ENCODE data around the gene SRPK1. TPM values are rescaled to one million over a fixed set of nuclear protein-coding genes. Genes with fewer than 3 reads are reported as not detected.

The SRPK1 gene
- total and polyA plus RNA-seq, 8 donors: 34.1 to 47.0 (median 39.5) TPM

DNA sequence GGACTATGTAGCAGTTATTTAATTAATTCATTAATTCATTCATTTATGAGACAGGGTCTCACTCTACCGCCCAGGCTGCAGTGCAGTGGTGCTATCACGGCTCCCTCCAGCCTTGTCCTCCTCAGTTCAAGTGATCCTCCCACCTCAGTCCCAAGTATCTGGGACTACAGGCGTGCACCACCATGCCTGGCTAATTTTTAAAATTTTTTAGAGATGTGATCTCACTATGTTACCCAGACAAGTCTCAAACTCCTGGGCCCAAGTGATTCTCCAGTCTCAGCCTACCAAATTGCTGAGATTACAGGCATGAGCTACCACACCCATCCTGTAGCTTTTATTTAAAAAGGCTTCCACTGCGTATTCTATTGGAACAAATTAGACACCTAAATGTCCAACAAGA lies 23.4 kb downstream of the SRPK1 start:
- Histone ChIP-seq H3K4me3 (no peak overlapping the region), H3K27ac (no peak overlapping the region), H3K9me3 (no peaks in the 10 kb centered on the region), H3K4me1 (no peaks in the 10 kb centered on the region), H3K27me3 (no peaks in the 10 kb centered on the region), H3K36me3 (peaks cover 0 to 2% of the 10 kb centered on the region in 2 donors)
- ATAC-seq: no peak
- TF ChIP-seq, protein P1, sequence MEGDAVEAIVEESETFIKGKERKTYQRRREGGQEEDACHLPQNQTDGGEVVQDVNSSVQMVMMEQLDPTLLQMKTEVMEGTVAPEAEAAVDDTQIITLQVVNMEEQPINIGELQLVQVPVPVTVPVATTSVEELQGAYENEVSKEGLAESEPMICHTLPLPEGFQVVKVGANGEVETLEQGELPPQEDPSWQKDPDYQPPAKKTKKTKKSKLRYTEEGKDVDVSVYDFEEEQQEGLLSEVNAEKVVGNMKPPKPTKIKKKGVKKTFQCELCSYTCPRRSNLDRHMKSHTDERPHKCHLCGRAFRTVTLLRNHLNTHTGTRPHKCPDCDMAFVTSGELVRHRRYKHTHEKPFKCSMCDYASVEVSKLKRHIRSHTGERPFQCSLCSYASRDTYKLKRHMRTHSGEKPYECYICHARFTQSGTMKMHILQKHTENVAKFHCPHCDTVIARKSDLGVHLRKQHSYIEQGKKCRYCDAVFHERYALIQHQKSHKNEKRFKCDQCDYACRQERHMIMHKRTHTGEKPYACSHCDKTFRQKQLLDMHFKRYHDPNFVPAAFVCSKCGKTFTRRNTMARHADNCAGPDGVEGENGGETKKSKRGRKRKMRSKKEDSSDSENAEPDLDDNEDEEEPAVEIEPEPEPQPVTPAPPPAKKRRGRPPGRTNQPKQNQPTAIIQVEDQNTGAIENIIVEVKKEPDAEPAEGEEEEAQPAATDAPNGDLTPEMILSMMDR (IDR thresholded peaks at IDR 0.05): no peak
- no peak for DNase-seq
- intact Hi-C loops (cut with DNase I): no loop called here

DNA sequence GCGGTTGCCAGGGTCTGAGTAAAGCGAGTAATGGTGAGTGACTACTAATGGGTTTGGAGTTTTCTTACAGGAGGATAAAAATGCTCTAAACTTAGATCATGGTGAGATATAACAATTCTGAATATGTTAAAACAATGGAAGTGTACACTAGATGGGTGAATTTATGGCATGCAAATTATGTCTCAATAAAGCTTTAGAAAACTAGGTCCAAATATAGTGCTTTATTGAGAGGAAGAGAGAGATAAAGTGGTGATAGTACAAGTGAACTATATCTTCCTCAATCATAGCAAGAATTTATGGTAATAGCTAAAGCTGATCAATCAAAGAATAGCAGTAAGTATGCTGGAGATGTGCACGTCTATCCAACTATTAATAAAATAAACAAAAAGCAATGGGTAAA lies 23.9 kb downstream of the SRPK1 start:
- H3K27ac ChIP-seq: no peak overlapping the region
- no peaks in the 10 kb centered on the region for H3K4me1 ChIP-seq
- ATAC-seq: no peak
- no peak for DNase-seq
- no peak overlapping the region for H3K4me3 ChIP-seq
- TF ChIP-seq, protein P1 (IDR thresholded peaks at IDR 0.05): no peak
- intact Hi-C loops (cut with DNase I): no loop called here
- H3K27me3 ChIP-seq: no peaks in the 10 kb centered on the region
- peaks cover 0 to 2% of the 10 kb centered on the region in 2 donors for H3K36me3 ChIP-seq
- no peaks in the 10 kb centered on the region for H3K9me3 ChIP-seq

DNA sequence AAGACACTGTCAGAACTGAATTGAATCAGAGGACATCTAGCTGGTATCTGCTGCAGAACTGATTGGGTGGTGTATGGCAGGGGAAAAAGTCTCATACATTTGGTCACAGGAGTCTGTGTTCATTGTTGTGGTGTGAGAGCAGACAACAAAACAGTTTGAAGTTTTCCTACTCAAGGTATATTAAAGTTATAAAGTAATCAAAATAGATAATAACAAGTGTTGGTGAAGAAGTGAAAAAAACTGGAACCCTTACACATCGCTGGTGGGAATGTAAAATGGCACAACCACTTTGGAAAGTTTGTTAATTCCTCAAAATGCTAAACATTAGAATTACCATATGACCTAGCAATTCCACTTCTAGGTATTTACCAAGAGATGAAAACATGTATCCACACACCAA lies 24.7 kb downstream of the SRPK1 start:
- no peak for DNase-seq
- no peaks in the 10 kb centered on the region for H3K27me3 ChIP-seq
- no peaks in the 10 kb centered on the region for H3K4me1 ChIP-seq
- no peak overlapping the region for H3K27ac ChIP-seq
- intact Hi-C loops (cut with DNase I): no loop called here
- peaks cover 0 to 2% of the 10 kb centered on the region in 2 donors for H3K36me3 ChIP-seq
- no peaks in the 10 kb centered on the region for H3K9me3 ChIP-seq
- TF ChIP-seq, protein P1 (IDR thresholded peaks at IDR 0.05): no peak
- ATAC-seq: no peak
- H3K4me3 ChIP-seq: no peak overlapping the region

DNA sequence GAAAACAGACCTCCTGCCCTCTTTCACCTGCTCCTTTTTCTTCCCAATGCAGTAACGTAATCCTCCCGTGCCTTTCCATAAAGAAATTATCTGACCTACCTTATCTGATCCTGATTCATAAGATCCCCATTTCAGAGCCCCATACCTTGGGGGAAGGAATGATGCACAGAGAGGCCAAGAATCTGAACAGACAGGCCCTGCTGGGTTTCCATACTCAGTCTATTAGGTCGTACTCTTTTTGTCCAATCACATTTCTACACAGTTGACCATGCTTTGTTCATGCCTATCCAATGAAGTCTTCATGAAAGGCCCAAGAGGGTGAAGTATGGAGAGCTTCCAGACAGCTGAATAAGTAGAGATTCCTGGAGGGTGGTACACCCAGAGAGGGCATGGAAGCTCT lies 25.3 kb downstream of the SRPK1 start:
- Histone ChIP-seq H3K36me3 (peaks cover 0 to 2% of the 10 kb centered on the region in 2 donors), H3K27ac (no peak overlapping the region), H3K4me1 (no peaks in the 10 kb centered on the region), H3K4me3 (no peak overlapping the region), H3K27me3 (no peaks in the 10 kb centered on the region), H3K9me3 (no peaks in the 10 kb centered on the region)
- DNase-seq: no peak
- TF ChIP-seq, protein P1 (IDR thresholded peaks at IDR 0.05): no peak
- ATAC-seq: no peak
- intact Hi-C loops (cut with DNase I): no loop called here

DNA sequence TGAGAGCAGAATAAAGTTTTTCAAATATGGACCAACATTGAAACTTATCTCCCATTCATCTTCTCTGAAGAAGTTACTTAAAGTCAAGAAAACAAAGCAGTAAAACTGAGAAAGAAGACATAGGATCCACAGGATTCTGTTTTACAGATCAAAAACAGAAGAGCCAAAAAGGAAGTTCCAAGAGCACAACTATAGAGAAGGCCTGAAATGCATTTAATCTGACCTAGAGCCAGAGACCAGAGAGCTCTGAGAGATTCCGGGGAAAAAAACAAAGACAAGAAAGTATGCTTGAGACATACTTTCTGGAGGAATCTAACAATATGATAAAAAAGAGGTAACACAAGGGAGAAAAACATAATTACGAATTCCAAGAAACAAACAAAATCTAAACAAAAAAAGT lies 26.1 kb downstream of the SRPK1 start:
- no peak overlapping the region for H3K27ac ChIP-seq
- intact Hi-C loops (cut with DNase I): no loop called here
- H3K27me3 ChIP-seq: no peaks in the 10 kb centered on the region
- DNase-seq (no peak), ATAC-seq (no peak)
- TF ChIP-seq, protein P1 (IDR thresholded peaks at IDR 0.05): no peak
- H3K36me3 ChIP-seq: peaks cover 0 to 9% of the 10 kb centered on the region in 2 donors
- no peak overlapping the region for H3K4me3 ChIP-seq
- no peaks in the 10 kb centered on the region for H3K4me1 ChIP-seq
- H3K9me3 ChIP-seq: no peaks in the 10 kb centered on the region

Data from left lung (tissue), 10 donors.